22Rv1 (cell line): ENCODE results near the gene RAB20.

Experiments
- ZFX ChIP-seq: fragments of 450-650 bp; IDR thresholded peaks from 2 replicates; pipeline ENCODE4 v1.6.1; 2017; ENCODE audit warnings: antibody characterized with exemption, borderline replicate concordance
- TF ChIP-seq, protein P1 (sequence below): fragments of 450-650 bp; IDR thresholded peaks from 2 replicates; pipeline ENCODE4 v1.5.1; 2017; ENCODE audit warnings: mild to moderate bottlenecking

DNA sequence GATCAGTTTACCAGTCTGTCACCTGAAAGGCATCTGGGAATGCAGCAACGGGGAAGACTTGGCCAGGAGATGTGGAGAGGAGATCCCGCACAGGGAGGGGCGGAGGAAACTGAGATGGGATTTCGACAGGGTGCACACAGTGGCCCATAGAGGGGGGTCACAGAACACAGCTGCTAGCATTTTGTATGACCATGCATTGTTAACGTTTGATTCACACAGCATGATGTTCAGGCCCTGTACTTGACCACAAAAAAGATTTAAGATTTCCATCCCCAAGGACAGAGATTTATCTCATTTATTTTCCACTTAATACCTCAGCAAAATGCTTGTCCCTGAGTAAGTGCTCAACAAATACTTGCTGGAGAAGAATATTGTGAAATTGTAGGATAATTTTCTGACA, 63.2 kb downstream of the RAB20 start:
- TF ChIP-seq, protein P1, sequence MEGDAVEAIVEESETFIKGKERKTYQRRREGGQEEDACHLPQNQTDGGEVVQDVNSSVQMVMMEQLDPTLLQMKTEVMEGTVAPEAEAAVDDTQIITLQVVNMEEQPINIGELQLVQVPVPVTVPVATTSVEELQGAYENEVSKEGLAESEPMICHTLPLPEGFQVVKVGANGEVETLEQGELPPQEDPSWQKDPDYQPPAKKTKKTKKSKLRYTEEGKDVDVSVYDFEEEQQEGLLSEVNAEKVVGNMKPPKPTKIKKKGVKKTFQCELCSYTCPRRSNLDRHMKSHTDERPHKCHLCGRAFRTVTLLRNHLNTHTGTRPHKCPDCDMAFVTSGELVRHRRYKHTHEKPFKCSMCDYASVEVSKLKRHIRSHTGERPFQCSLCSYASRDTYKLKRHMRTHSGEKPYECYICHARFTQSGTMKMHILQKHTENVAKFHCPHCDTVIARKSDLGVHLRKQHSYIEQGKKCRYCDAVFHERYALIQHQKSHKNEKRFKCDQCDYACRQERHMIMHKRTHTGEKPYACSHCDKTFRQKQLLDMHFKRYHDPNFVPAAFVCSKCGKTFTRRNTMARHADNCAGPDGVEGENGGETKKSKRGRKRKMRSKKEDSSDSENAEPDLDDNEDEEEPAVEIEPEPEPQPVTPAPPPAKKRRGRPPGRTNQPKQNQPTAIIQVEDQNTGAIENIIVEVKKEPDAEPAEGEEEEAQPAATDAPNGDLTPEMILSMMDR = no peak
- TF ChIP-seq ZFX = no peak
